HG02938 (cell line): ENCODE data around the gene MRAP2.

Source experiments
- ATAC-seq: cut with Tn5 transposase; IDR thresholded peaks from one replicate; pipeline ENCODE4 v1.9.1; 2021; ENCODE audit warnings: mild to moderate bottlenecking, moderate library complexity; ENCODE audit not compliant: unreplicated experiment

Gene MRAP2, protein sequence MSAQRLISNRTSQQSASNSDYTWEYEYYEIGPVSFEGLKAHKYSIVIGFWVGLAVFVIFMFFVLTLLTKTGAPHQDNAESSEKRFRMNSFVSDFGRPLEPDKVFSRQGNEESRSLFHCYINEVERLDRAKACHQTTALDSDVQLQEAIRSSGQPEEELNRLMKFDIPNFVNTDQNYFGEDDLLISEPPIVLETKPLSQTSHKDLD

GRCh38 chr6:84033523-84034451 lies at the start of gene MRAP2:
Gene MRAP2, plus strand, starts transcription at chr6:84033772. Its CDS starts 21,547 bp downstream, at chr6:84055319.
- ATAC-seq, result no peak

DNA sequence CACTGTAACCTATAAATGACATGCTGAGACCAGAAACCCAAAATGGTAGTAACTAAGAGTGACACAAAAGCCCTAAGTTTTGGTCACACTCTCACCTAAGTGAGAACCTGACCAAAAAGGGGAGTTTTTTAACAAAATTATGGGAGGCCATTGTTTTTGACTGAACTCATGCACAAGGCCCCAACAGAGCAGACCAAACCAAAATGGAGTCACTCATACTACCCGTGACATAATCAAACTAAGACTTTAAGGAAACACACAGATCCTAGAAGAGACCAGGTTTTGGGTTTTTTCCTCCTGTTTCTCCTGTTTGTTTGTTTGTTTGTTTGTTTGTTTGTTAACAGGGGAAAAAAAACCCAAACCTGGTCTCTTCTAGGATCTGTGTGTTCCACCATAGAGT lies 49.2 kb upstream of the MRAP2 start:
- no peak for ATAC-seq

GRCh38 chr6:83985308-83985713 lies 48.3 kb upstream of the MRAP2 start:
- ATAC-seq, result no peak

- no peak for ATAC-seq
Observed at GRCh38 chr6:83985715-83986114, 47.9 kb upstream of the MRAP2 start.

GRCh38 chr6:83998021-83998584 lies 35.5 kb upstream of the MRAP2 start:
- no peak for ATAC-seq

DNA sequence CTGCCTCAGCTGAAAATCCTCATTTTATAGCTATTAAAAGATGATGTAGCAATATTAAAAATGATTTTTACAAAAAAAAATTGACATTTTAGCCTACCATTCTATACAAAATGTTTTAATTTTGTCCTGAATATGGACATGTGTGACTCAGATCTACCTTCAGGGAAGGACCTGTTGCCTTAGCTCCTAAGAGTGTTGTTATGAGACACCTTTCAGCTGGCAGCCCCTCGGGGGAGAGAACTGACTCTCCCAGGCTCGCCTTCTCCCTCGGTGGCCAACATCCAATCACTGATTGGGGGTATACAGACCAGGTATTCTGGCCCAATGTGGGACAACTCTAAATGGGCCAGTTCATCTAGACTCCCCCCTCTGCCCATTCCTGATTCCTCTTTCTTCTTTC lies 32.5 kb upstream of the MRAP2 start:
- no peak for ATAC-seq

- no peak for ATAC-seq
Observed at GRCh38 chr6:84002226-84002625, 31.3 kb upstream of the MRAP2 start.

DNA sequence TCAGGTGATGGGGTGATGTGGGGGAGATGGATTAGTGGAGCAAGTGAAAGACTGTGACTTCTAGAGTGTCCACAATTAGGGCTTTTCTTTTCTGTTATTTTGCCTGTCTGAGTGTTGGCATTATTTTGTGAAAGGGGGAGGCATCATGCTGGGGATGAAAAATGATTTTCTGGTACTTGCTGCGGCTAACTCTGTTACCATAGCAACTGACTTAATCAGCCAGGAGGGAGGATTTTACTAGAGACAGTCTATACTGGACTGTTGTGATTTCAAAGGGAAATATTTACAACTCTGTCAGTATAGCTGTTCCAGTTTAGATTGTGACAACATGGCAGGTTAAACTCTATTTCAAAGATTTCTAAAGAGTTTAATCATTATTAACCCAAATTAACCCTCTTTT lies 30.4 kb upstream of the MRAP2 start:
- ATAC-seq, result no peak

GRCh38 chr6:84003654-84004053 lies 29.9 kb upstream of the MRAP2 start:
- ATAC-seq, result no peak

GRCh38 chr6:84007871-84008270 lies 25.7 kb upstream of the MRAP2 start:
- no peak for ATAC-seq

- no peak for ATAC-seq
Observed at GRCh38 chr6:84013354-84013753, 20.2 kb upstream of the MRAP2 start.

DNA sequence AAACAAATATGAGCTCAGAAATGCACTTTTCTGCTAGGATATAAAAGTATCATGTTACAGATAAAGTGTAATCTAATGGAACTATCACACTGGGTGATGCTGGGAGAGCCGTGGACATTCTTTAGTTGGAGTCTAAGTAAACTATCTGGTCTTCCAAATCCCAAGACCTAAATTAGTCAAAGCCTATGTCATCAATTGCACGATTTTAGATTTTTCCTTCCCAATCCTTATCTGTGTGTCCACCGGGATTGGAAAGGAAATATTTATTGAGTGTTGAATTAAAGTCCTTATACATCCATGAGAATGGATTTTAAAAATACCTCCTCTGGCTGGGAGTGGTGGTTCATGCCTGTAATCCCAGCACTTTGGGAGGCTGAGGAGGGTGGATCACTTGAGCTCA lies 19.6 kb upstream of the MRAP2 start:
- no peak for ATAC-seq

DNA sequence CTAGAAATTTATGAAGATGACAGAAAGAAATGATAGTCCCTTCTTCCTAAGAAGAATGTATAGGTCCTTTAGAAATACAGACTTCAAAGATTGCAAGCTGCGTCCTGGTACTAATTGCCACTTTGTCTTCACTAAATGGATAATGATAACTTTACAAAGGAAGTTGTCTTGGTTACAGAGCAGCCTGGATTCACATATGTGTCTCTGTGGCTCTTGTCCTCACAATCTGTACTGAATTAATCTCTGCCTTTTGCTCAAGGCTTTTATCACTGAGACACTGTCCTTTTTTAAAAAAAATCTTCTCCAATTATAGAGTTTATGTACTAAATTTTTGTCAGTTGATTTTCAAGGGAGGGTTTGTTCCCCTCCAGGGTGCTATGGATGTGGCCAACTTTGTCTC lies 17.5 kb upstream of the MRAP2 start:
- ATAC-seq, result no peak

GRCh38 chr6:84017709-84018452 lies 15.7 kb upstream of the MRAP2 start:
- peak; percentile 76 for ATAC-seq

- no peak for ATAC-seq
Observed at GRCh38 chr6:84018453-84019061, 15.0 kb upstream of the MRAP2 start.

DNA sequence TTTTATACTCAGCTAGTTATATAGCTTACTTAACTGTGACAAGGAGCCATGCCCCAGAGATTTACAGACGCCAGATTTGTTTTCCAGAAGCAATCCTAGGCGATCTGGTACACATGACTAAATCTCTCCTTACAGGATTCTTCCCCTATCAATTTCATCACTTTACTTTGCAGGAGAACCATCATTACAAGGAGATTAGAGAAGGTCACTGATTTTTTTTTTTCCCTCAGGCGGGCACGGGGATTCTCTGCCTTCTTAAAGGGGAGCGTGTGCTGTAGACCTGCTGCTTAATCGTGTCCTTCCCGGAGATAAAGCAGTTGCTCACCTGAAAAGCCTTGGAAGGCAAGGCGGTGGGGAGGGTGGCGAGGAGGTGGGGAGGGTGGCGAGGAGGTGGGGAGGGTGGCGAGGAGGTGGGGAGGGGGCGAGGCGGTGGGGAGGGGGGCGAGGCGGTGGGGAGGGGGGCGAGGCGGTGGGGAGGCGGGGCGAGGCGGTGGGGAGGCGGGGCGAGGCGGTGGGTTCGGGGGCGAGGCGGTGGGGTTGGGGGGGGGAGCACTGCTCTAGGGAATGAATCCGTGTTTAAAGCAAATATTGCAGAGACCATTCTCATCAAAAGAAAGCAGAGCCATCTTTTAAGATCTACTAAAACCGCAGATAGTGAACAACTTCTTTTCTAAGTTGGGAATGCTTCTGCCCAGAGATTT lies 14.3 kb upstream of the MRAP2 start:
- no peak for ATAC-seq

DNA sequence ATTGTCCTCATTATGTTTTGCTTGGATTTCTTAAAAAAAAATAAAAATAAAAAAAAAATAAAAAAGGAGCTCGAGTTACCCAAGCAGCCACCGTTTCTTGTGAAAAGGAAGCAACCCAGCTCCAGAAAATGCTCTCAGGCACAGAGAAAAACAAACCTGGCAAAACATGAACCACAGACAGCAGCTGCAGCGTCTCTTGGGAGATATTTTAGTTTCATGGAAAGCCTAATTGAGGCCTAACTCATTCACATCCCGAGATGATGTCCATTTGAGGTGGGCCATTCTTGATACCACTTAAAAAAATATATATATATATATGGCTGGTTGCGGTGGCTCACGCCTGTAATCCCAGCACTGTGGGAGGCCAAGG lies 13.7 kb upstream of the MRAP2 start:
- no peak for ATAC-seq

GRCh38 chr6:84021625-84022024 lies 11.9 kb upstream of the MRAP2 start:
- no peak for ATAC-seq

GRCh38 chr6:84026721-84027164 lies 6.8 kb upstream of the MRAP2 start:
- no peak for ATAC-seq
